Hematopoietic multipotent progenitor cell treated with erythropoietin and hydrocortisone succinate and interleukin-3 and kit ligand, for 8 days (in vitro differentiated cells): ENCODE results near the gene CAMTA1.

Source experiments
- DNase-seq: peaks from one replicate; pipeline ENCODE4 v3.0.0-alpha.2; 2015

CAMTA1 gene

DNA sequence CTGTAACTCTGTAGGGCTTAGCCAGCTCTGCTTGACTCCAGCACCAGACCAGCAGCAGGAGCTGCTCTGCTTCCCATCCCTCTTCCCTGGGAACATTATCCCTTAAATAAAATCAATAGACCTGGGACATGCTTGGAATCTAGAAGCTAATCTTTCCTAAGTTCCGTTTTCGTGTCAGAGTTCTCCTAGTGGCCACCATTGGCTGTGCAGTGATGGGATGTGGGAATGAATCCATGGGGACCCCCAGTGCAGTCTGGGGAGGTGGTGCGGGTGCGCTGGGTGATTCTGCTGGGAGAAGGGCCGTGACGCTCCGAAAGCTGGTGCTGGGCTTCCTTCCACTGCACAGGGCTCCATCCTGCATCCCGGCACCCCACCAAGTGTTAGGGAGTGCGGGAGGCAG, 202.7 kb downstream of the CAMTA1 start:
- DNase-seq: no peak

GRCh38 chr1:6988796-6989195, 203.5 kb downstream of the CAMTA1 start:
- DNase-seq: no peak

- DNase-seq: no peak
These were observed 204.2 kb downstream of the CAMTA1 start for GRCh38 chr1:6989212-6990159.

DNA sequence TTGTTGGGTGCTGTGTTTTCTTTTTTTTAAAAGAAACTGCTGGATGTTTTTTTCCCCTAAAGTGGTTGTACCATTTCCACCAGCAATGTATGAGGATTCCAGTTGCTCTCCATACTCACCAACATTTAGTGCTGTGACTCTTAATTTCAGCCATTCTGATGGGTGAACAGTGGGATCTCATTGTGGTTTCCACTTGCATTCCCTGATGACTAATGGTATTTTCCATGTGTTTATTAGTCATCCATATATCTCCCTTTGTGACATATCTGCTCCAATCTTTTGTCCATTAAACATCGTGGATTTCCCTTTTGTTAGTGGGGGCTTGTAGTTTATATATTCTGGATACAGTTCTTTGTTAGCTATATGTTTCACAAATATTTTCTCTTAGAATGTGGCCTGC, 206.0 kb downstream of the CAMTA1 start:
- no peak for DNase-seq

DNA sequence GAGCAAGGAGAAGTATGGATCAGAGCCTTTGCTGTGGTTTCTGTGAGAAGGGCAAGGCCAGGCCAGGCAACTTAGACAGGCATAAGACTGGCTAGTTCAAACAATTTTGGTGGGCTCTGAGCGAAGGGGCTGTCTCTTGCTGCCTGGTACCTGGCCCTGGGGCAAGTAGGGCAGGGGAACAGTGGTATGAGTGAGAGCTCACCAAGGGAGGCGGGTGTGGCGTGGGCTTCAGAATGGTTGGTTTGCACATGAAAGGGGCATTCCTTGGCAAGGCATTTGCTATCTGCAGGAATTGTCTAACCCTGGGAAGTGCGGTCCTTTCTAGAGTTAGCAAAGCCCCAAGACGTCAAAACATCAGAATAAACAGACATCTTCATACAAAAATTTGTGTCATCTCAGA, 210.5 kb downstream of the CAMTA1 start:
- no peak for DNase-seq

DNA sequence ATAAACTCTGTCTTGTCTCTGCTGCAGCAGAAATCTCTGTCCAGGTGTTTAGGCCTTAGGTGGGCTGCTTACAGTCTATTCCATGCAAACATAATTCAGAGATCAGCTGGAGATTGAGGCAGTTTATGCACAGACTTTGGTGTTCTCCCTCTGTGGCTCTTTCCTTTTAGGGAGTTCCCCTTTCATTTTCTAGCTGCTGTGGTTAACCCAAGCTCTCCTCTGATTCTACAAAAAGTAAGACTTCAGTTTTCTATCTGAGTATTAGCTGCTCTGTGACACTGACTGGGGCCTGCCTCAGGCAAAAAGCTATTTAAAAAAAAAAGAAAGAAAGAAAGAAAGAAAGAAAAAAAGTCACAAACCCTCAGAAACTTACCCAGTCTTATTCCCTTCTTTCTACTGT, 211.1 kb downstream of the CAMTA1 start:
- no peak for DNase-seq

DNA sequence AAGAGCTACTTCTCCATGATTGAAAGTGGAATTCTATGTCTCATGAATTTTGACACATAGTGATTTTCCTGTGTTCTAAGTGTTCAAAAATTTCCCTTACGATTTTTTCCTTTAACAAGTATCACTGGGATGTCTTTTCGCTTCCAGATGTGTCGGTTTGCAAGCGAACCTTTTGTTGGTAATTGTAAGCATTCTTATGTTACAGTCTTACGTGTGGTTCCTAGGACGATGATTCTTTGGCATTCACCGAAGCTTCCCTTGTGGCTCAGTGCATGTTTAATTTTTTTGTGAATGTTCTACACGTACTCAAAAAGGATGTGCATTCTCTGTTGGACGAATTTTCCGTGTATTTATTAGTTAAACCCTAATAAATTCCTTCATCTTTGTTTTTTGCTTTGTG, 211.6 kb downstream of the CAMTA1 start:
- no peak for DNase-seq

DNA sequence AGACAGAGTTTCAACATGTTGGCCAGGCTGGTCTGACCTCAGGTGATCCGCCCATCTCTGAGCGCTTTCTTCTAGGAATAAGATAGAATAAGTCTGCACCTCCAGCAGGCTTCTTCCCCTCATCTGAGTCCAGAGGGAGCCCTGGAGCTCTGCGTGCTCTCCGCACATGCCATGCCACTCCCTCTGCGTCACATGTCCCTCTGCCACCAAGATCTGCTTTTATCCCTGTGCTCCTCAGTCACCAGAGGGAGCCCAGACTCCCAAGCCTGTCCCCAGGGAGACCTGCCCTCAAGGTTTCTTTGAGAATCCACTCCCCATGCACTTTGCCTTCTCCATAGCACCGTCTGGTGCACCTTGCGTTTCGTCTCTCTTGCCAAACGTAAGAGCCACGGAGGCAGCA, 213.0 kb downstream of the CAMTA1 start:
- no peak for DNase-seq

DNA sequence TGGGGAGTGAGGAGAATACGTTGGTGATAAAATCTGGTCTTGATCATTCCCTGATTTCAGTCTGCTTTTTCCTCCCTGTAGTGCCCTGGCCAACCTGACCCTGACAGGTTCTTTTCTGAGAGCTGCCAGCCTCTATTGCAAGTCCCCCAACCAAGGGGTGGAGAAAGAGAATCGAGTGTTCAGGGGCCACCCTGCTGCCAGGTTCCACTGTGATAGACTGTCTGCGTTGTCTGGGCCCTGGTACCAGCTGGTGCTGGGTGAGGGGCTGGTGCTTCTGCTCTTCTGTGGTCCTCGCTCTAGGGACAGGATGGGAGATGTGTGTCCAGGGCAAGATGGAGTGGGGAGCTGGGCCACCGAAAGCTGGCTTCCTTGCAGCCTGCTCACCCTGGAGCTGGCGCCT, 214.6 kb downstream of the CAMTA1 start:
- DNase-seq: no peak

- no peak for DNase-seq
These were observed 215.5 kb downstream of the CAMTA1 start for GRCh38 chr1:7000720-7001119.

GRCh38 chr1:7002728-7003127, 217.5 kb downstream of the CAMTA1 start:
- no peak for DNase-seq

DNA sequence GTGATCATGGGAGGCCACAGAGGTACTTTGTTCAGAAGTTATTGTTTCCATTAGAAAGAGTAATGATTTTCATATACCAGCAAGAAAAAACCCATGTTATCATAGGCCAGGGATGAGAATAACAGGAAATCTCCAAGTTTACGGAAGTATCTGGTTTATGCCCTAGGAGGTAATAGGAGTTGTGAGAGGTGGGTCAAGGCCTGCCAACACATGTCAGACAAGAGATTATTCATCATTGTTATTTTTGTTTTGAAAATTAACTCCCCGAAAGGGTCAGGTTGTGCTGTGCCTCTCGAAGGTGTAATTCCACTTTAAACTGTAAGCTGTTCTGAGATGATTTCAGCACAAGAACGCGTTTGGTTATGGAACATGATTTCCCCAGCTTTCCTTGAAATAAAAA, 218.4 kb downstream of the CAMTA1 start:
- DNase-seq: no peak

GRCh38 chr1:7004181-7004580, 218.9 kb downstream of the CAMTA1 start:
- DNase-seq: no peak

DNA sequence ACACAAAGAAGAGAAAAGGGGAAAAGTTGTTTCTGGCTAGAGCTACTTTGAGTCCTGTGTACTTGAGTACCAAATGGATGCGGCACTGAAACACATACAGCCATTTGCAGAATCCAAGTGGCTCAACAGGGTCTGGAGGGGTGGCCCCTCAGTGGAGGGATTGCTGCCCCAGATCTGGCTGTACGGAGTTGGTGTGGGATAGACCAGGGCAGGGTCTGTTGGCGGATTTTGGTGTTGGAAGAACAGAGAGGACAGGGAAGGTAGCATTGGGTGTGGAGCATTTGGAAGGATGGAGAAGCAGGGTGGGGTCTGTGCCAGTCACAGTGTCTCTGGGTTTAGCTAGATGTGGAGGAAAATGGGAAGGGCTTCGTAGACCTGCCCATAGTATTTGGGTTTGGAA, 220.5 kb downstream of the CAMTA1 start:
- no peak for DNase-seq

DNA sequence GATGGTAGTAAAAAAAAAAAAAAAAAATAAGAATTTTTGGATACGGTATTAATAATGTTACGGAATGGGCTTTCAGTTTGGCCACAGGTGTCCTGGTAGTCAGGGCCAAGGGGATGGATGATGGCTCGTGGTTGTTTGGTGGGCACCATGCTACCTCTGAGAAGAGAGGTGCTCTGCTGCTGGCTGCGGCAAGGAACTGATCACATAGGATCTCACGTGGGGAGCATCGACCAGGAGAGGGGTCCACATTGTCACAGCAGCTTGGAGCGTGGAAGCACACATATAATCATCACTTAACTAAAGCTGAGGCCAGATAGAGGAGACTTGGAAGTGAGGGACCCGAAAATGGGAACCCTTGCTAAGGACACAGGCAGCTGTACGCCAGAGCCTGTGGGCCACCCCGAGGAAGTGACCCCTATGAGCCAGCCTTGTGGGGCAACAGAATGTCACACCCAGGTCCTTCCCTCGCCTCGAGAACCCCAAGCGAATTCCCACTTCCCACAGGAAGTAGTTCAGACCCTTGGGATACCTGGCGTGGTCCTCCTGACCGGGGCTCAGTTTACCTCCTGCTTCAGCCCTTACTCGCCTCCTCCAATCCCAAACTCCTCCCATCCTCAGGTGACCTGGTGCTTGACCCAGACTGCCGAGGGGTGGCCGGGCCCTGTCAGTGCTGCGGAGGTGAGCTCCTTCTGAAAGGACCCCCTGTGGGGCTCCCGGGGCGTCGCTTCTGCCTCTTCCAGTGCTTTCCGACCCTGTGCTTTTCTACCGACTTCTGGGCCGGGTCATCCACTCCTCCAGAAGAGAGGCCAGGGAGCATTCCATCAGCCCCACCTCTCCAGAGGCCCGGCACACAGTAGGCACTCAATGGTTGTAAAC, 222.0 kb downstream of the CAMTA1 start:
- DNase-seq: no peak

DNA sequence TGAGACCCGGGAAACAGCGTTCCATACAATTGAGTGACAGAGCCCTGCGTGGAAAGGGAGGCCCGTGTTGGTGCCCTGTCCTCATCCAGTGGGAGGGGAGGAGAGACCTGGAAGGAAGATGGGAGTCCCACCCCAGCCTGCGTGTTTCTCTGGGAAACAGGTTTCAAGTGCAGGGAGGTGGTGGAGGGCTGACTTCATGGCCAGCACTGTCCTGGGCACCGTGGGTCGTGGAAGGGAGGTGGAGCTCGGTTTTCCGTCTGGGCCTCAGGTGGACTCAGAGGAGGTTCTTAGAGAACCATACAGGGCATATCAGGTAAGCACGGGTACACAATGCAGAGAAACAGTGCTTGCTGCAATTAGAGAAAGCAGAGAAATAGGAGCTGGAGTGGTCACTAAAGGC, 222.6 kb downstream of the CAMTA1 start:
- no peak for DNase-seq

DNA sequence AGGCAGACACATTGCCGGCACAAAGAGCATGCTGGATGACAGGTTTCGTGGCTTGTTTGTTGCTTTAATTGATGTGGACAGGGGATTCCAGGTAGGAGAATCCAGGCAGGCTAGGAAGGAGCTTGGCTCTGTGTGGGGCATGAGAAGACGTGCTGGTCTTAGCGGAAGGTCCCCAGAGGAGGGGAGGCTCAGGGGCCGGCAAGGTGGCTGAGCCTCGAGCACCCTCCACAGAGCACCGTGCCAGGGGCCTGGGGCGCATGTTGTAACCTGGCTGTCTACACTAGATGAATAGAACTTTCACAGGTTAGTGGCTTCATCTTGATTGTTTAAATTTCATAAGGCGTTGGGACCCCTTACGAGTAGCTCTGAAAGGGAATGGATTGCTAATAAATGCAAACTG, 223.1 kb downstream of the CAMTA1 start:
- DNase-seq: no peak

DNA sequence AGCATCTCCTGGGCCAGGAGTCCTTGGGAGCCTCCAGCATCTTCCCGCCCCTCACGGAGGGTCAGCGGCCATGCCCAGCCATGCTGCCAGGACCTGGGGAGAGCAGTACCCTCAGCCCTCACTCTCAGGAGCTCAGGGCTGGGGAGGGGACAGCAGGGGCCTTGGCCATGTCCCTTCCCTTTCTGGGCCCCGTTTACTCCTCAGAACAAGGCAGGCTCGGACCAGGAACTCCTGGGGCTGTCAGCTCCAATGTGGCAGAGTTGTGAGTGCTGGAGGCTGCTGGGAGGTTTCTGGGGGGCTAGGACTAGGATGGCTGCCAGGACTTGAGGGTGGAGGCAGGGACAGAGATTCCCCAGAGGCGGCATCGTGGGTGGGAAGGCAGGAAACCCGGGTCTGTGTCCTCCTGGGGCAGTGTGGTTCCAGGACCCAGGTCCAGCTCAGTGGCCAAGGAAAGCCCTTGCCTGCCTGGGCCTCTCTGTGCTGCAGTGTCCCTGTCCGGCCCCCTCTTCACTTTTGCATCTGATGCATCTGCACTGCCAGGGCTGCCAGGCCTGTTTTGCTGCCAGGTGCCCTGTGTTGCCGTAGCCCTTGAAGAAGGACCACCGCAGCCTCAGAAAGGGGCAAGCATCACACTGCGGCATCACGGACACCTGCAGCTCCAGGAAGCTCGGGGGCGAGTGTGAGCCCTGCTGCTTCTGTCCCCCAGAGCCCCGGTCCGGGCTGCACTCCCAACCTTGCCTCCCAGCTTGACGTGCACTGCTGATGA, 223.9 kb downstream of the CAMTA1 start:
- DNase-seq: no peak

DNA sequence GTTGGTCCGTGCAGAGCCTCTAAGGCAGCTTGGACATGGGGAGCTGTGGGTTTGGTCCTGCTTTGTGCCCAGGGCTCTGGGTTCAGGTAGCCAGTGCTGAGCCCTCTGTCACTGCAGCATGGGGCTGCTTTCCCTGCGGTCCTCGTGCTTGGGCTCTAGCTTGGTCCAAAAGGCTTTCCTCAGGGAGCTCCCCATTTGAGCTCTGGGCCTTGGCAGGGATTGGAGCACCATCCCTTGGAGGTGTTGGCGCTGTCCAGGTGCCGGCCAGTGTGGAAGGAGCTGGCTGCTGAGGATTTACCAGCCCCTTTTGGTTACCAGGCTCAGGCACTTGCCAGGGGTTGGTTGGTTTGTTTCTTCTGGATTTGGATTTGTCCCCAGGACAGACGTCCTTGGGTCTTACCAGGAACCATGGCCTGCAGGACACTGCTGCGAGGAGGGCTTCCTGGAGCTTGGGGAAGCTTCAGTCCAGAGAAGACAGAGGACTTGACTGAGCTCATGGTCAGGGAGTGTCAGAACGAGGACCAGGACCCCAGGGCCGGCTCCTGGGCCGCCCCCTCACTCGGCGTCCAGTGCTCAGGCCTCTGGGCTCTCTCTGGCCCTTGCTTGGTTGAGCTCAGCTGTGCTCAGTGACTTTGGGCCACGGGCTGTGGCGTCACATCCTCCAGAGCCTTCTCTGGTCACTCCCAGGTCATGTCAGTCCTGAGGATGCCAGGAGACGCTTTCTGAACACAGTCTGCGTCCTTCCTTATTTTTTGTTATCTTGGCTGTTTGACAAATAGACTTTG, 224.7 kb downstream of the CAMTA1 start:
- no peak for DNase-seq

DNA sequence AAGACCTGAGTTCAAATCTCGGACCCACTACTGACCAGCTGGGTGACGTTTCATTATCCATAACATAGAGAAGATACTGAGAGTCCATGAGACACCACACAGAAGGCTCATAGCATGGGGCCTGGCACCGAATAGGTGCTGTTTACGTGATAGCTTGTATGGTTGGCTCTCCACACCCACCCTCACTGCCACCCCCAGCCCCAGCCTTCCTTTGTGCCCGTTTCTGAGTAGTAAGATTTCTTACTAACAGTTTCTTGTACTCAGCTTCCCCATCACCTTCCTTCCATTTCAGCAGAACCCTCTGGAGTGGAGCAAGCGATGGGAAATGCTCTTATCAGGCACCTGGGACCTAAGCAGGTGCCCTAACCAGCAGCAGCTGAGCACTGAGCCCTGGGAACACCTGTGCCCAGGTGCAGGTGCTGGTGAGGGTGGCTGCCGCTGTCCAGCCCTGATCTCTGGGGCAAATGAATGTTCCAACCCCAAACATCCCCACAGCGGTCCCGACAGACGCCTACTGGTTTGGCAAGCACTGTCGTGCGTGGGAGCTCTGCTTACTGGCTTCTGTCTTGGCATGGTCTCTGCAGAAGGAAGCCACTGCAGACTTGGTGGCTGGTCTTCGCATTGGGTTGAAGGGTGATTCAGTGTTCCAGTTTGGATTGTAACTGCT, 225.4 kb downstream of the CAMTA1 start:
- no peak for DNase-seq

DNA sequence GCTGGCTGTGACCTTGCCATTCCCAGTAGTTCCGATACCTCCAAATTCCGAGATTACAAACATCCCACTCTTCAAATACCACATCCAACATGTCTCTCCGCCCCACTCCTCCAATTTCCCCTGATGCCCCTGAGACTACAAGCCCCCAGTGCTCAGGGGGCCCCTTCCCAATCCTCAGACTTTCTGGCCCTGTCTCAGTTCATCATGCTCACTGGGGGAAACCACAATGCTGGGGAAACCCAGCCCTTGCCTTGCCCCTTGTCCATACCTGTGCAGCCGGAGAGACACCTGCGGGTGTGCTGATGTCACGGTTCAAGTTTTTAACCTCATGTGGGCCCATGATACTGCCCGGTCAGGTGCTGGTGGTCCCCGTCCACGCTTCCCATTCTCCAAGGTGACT, 226.6 kb downstream of the CAMTA1 start:
- DNase-seq: no peak

GRCh38 chr1:7012461-7012924, 227.2 kb downstream of the CAMTA1 start:
- DNase-seq: no peak
